Stimulated activated CD4-positive, alpha-beta T cell treated with anti-CD3 and anti-CD28 coated beads, Interleukin-4, amount 100 ng/mL, for 1 hour (primary cell): ENCODE data around the gene MYO3B.

Source experiments
- DNase-seq: peaks from one replicate; pipeline ENCODE4 v3.0.0-alpha.2; 2020

MYO3B gene

GRCh38 chr2:170213651-170214050 lies 35.7 kb downstream of the MYO3B start:
- DNase-seq: no peak

- DNase-seq: no peak
Measured at GRCh38 chr2:170214309-170214948, 36.5 kb downstream of the MYO3B start.

- DNase-seq: no peak
Measured at GRCh38 chr2:170215021-170215420, 37.1 kb downstream of the MYO3B start.

GRCh38 chr2:170216428-170216827 lies 38.5 kb downstream of the MYO3B start:
- no peak for DNase-seq

- no peak for DNase-seq
Measured at GRCh38 chr2:170216981-170217380, 39.0 kb downstream of the MYO3B start.

GRCh38 chr2:170217778-170218251 lies 39.9 kb downstream of the MYO3B start:
- DNase-seq: no peak

GRCh38 chr2:170218456-170218855 lies 40.5 kb downstream of the MYO3B start:
- DNase-seq: no peak

GRCh38 chr2:170218931-170219330 lies 41.0 kb downstream of the MYO3B start:
- no peak for DNase-seq

- no peak for DNase-seq
Measured at GRCh38 chr2:170221317-170222288, 43.7 kb downstream of the MYO3B start.

- no peak for DNase-seq
Measured at GRCh38 chr2:170222298-170222697, 44.4 kb downstream of the MYO3B start.

- DNase-seq: no peak
Measured at GRCh38 chr2:170222842-170223241, 44.9 kb downstream of the MYO3B start.

GRCh38 chr2:170224692-170225294 lies 46.8 kb downstream of the MYO3B start:
- DNase-seq: no peak

- no peak for DNase-seq
Measured at GRCh38 chr2:170226216-170226615, 48.3 kb downstream of the MYO3B start.

GRCh38 chr2:170227507-170227947 lies 49.6 kb downstream of the MYO3B start:
- no peak for DNase-seq

GRCh38 chr2:170227951-170228350 lies 50.0 kb downstream of the MYO3B start:
- DNase-seq: no peak

- DNase-seq: no peak
Measured at GRCh38 chr2:170228429-170228828, 50.5 kb downstream of the MYO3B start.

- no peak for DNase-seq
Measured at GRCh38 chr2:170229125-170229524, 51.2 kb downstream of the MYO3B start.

GRCh38 chr2:170229744-170230143 lies 51.8 kb downstream of the MYO3B start:
- DNase-seq: no peak

- no peak for DNase-seq
Measured at GRCh38 chr2:170235860-170236679, 58.1 kb downstream of the MYO3B start.

- no peak for DNase-seq
Measured at GRCh38 chr2:170236680-170237047, 58.7 kb downstream of the MYO3B start.

GRCh38 chr2:170237572-170238120 lies 59.7 kb downstream of the MYO3B start:
- no peak for DNase-seq

- DNase-seq: no peak
Measured at GRCh38 chr2:170238776-170239175, 60.8 kb downstream of the MYO3B start.
